GM12873 (cell line): ENCODE data around the gene VPS13D.

Experiments
- TF ChIP-seq, protein P1 (sequence below): IDR thresholded peaks from 2 replicates; pipeline ENCODE4 v1.5.1; 2012; ENCODE audit warnings: low read depth, mild to moderate bottlenecking, moderate library complexity, low read length, control low read depth; ENCODE audit not compliant: insufficient read depth; ENCODE audit errors: missing control alignments

The VPS13D gene

DNA sequence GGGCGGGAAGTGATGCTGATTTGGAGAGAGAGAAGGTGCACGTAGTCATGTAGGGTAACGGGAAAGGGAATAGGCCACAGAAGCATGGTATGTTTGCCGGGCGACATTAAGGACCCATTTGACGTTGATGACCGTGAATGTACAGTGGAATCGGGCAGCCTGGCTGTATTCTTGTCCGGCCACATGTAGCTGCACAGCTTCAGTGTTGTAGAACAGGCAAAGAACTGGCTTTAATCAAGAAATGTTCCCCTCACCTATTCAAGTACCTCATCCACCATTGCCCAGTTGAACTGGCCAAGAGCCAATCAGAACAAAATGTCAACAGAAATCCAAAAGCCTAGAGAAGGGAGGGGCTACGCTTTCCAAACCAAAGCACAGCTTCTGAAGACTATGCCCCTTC lies 283.4 kb downstream of the VPS13D start:
- TF ChIP-seq, protein P1, sequence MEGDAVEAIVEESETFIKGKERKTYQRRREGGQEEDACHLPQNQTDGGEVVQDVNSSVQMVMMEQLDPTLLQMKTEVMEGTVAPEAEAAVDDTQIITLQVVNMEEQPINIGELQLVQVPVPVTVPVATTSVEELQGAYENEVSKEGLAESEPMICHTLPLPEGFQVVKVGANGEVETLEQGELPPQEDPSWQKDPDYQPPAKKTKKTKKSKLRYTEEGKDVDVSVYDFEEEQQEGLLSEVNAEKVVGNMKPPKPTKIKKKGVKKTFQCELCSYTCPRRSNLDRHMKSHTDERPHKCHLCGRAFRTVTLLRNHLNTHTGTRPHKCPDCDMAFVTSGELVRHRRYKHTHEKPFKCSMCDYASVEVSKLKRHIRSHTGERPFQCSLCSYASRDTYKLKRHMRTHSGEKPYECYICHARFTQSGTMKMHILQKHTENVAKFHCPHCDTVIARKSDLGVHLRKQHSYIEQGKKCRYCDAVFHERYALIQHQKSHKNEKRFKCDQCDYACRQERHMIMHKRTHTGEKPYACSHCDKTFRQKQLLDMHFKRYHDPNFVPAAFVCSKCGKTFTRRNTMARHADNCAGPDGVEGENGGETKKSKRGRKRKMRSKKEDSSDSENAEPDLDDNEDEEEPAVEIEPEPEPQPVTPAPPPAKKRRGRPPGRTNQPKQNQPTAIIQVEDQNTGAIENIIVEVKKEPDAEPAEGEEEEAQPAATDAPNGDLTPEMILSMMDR = no peak

DNA sequence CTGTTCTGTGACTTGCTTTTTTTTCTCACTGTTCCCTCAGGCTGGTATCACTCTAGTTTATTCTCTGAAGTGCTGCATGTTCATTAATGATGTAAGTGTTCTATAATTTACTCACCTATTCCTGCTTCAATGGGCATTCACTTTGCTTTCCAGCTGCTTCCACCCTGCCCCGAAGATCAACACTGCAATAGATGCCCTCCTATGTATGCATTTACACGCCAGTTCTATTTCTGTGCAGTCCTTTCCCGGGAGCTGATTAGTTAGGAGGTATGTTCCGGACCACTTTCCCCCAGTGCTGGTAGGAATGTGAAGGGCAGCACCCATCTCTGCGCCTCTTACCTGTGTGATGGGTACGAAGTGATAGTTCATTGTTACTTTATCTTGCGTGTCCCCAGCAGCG lies 284.8 kb downstream of the VPS13D start:
- TF ChIP-seq, protein P1 = no peak

DNA sequence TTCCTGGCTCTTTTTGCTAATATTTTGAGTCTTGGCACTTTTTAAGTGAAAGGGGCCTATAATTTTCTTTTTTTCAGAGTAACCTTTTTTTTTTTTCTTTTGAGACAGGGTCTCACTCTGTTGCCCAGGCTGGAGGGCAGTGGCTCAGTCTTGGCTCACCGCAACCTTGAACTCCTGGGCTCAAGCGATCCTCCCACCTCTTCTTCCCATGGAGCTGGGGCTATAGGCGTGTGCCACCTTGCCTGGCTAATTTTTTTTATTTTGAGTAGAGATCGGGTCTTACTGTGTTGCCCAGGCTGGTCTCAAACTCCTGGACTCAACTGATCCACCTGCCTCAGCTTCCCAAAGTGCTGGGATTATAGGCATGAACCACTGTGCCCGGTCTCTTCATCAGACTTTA lies 285.4 kb downstream of the VPS13D start:
- TF ChIP-seq, protein P1 = no peak

DNA sequence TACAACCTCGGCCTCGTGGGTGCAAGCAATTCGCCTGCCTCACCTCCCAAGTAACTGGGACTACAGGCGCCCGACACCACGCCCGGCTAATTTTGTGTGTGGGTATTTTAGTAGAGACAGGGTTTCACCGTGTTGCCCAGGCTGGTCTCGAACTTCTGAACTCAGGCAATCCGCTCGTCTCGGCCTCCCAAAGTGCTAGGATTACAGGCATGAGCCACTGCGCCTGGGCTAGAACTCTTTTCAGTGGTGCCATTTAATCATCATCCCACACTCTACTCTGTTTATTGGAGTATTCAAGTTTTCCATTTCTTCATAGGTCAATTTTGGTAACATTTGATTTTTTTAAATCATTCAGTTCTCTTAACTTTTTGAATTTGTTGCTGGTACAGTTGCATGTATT lies 286.9 kb downstream of the VPS13D start:
- TF ChIP-seq, protein P1 = no peak

DNA sequence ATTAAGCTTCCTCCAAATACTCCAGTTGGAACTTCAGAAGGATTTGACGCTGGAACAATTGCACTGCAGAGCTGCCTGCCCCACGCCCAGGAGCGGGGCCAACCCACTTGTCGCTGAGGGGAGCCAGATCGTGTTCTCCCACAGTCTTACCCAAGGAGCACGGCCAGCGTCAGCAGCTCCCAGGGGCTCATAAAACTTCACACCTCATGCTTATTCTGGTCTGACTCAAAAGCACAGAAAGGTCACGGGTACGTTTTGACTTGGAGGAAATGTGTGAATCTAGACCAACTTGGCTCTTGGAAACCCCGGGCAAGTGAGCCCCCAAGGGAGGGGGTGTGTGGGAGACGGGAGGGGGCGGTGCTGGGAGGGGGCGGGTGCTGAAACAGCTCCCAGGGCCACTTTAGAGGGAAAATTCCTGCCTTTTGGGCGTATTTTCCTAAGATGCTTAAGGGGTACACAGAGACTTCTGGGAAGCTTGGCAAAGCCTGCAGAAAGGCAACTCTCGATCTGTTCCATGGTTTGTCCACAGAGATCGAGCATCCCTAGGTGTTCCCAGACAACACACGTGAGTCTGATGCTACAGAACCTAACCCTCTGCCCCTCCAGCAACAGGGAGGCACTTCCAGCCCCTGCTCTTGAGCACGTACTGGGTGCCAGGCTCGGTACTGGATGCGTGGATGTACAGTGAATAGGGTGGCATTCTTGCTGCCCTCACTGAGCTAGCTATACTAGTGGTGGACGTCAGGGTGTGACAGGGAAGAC lies 289.3 kb downstream of the VPS13D start:
- TF ChIP-seq, protein P1 = no peak

DNA sequence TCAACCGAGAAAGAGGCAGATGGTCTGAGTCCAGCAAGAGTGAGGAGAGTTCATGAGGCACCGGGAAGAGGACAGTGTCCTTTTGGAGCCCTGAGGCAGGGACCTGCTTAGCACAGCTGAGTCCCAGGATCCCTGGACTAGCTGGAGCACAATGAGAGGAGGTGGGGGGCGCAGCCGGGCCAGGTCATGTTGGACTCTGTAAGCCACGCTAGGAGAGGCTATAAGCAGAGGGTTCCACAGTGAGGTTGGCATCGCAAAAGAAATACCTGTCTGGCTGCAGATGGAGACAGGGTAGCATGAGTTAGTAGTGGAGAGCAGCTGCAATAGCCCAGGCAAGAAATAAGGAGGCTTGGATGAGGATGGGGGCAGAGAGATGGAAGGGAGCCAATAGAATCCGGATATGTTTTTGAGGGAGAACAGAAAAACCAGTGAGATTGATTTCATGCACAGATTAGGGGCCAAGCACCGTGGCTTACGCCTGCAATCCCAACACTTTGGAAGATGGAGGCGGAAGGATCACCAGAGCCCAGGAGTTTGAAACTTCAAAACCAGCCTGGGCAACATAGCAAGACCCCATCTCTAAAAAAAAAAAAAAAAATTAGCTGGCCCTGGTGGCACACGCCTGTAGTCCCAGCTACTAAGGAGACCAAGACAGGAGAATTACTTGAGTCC lies 290.0 kb downstream of the VPS13D start:
- TF ChIP-seq, protein P1 = no peak

DNA sequence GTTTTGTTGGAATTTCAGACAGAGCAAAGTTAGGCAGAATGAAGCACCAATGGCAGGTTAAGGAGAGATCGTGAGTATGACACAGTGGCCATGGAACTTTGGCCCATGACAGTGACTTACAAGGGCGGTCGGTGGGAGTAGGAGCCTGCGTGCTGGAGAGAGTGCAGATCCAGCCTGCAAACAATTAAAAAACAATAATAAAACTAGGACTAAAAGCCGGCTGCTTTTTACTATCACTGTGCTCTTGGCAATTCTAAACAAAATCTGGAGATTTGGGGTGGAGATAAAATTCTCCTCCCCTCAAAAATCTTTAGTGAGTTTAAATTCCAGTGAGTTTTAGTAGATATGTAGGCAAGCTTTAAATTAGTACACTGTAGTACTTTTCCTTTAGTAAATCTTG lies 291.3 kb downstream of the VPS13D start:
- TF ChIP-seq, protein P1 = no peak
